Endothelial cell of umbilical vein (primary cell): ENCODE data around the gene FAM83F. TPM values are rescaled to one million over a fixed set of nuclear protein-coding genes. Genes with fewer than 3 reads are reported as not detected.

Experiments used
- BruUV-seq: library from RNA; stranded (reverse); fragments of 400-500 nt; replicated peaks from 2 replicates; lab custom pipeline; 2021; lab: Mats Ljungman, UMichigan
- CTCF ChIA-PET: fragments of 300-600, 350-600 bp; sonication (Branson Sonifier 250); formaldehyde crosslinking; loops from one replicate; lab custom pipeline; 2021; ENCODE audit warnings: antibody characterized with exemption, inconsistent platforms; lab: Charles Lee
- POLR2A ChIA-PET: fragments of 300-600, 350-600 bp; sonication (Branson Sonifier 250); formaldehyde crosslinking; loops from one replicate; lab custom pipeline; 2021; ENCODE audit warnings: antibody characterized with exemption, inconsistent platforms; lab: Charles Lee
- DNase-seq: peaks from one replicate; pipeline ENCODE4 v3.0.0-alpha.2; 2011; ENCODE audit warnings: low read depth, low spot score
- FAIRE-seq: peaks from 2 replicates; lab custom pipeline; 2011; peaks lifted over from hg19 to GRCh38; lab: Jason Lieb, UNC
- H2AFZ ChIP-seq: 2 replicates; pipeline ENCODE4 v1.6.0; 2012; ENCODE audit warnings: low read depth, low read length, control low read depth, inconsistent platforms
- H3K27ac ChIP-seq: 2 replicates; pipeline ENCODE4 v1.5.1; 2011; ENCODE audit warnings: low read depth, mild to moderate bottlenecking, control low read depth, low read length, moderate library complexity; ENCODE audit not compliant: insufficient read depth
- H3K27me3 ChIP-seq, 2 experiments: 2 replicates each; pipeline versions ENCODE4 v1.6.0 to v1.6.1; 2011; ENCODE audit warnings: low read length in 2 of 2, mixed read lengths in 1 of 2; ENCODE audit not compliant: control insufficient read depth in 2 of 2, insufficient read depth in 2 of 2
- H3K36me3 ChIP-seq, 2 experiments: 2 replicates in 1 of 2; 3 replicates in 1 of 2; pipeline ENCODE4 v1.5.1; 2011; ENCODE audit warnings: low read length in 2 of 2, mild to moderate bottlenecking in 1 of 2, moderate library complexity in 1 of 2; ENCODE audit not compliant: control insufficient read depth in 2 of 2, insufficient read depth in 2 of 2; ENCODE audit errors: extremely low read depth in 1 of 2
- H3K4me1 ChIP-seq: 3 replicates; pipeline ENCODE4 v1.5.1; 2011; ENCODE audit warnings: mild to moderate bottlenecking, low read length; ENCODE audit not compliant: control insufficient read depth, insufficient read depth; ENCODE audit errors: extremely low read depth
- H3K4me2 ChIP-seq: 2 replicates; pipeline ENCODE4 v1.6.1; 2011; ENCODE audit warnings: low read length, control low read depth, mixed read lengths; ENCODE audit not compliant: insufficient read depth
- H3K4me3 ChIP-seq, 3 experiments: fragments of 200-600 bp in 1 of 3; sonication (generic), shearing (Covaris generic) in 1 of 3; replicated peaks in 1 of 3; 2 replicates each; pipeline ENCODE4 v1.5.1; 2011 to 2016; ENCODE audit warnings: control low read depth in 3 of 3, low read length in 3 of 3, mild to moderate bottlenecking in 2 of 3, inconsistent platforms in 1 of 3, low read depth in 1 of 3, moderate library complexity in 1 of 3; ENCODE audit not compliant: insufficient read depth in 1 of 3
- H3K79me2 ChIP-seq: 2 replicates; pipeline ENCODE4 v1.6.0; 2012; ENCODE audit warnings: low read length, inconsistent platforms; ENCODE audit not compliant: control insufficient read depth, insufficient read depth
- H3K9ac ChIP-seq: replicated peaks from 2 replicates; pipeline ENCODE3; 2011; ENCODE audit warnings: low read length, control low read depth; ENCODE audit not compliant: insufficient read depth; ENCODE audit errors: extremely low read depth
- H3K9me1 ChIP-seq: replicated peaks from 3 replicates; pipeline ENCODE4 v1.6.0; 2011; ENCODE audit warnings: mild to moderate bottlenecking, low read length; ENCODE audit not compliant: control insufficient read depth, insufficient read depth; ENCODE audit errors: extremely low read depth
- H3K9me3 ChIP-seq: replicated peaks from 2 replicates; pipeline ENCODE4 v1.5.1; 2012; ENCODE audit warnings: low read length, inconsistent platforms; ENCODE audit not compliant: control insufficient read depth, insufficient read depth
- H4K20me1 ChIP-seq: replicated peaks from 2 replicates; pipeline ENCODE3; 2011; ENCODE audit warnings: mild to moderate bottlenecking, low read length; ENCODE audit not compliant: control insufficient read depth, insufficient read depth; ENCODE audit errors: extremely low read depth
- EZH2 ChIP-seq: IDR thresholded peaks from 2 replicates; pipeline ENCODE4 v1.6.1; 2012; ENCODE audit warnings: borderline replicate concordance, low read depth, mild to moderate bottlenecking, moderate library complexity, low read length, inconsistent platforms; ENCODE audit not compliant: severe bottlenecking
- FOS ChIP-seq: IDR thresholded peaks from 2 replicates; pipeline ENCODE4 v1.6.1; 2011; ENCODE audit warnings: mild to moderate bottlenecking, low read length, moderate library complexity, borderline replicate concordance; ENCODE audit not compliant: insufficient read depth
- JUN ChIP-seq: IDR thresholded peaks from 2 replicates; pipeline ENCODE4 v1.6.1; 2011; ENCODE audit warnings: borderline replicate concordance, low read depth; ENCODE audit not compliant: insufficient read length, insufficient read depth
- MYC ChIP-seq: IDR thresholded peaks from one replicate; pipeline ENCODE4 v1.6.1; 2011; ENCODE audit warnings: mild to moderate bottlenecking, low read depth, low read length
- dilution Hi-C: fragments of 300-500 bp; cut with MboI; formaldehyde crosslinking; loops from one replicate; pipeline ENCODE4 v1.15.0; 2019; ENCODE audit warnings: low sequenced_read_pairs; ENCODE audit not compliant: extremely low pct_ligation_motif_present
- intact Hi-C: fragments of 100-400 bp; cut with micrococcal nuclease; formaldehyde crosslinking; loops from one replicate; pipeline ENCODE4 v1.10.0; 2022
- polyA plus RNA-seq, 4 experiments: library from polyadenylated mRNA; depleted of rRNA in 3 of 4; stranded (reverse) in 3 of 4; unstranded in 1 of 4; fragments of >200 nt; gene quantifications; 2 replicates each; pipeline versions ENCODE4 v1.2.1 to v1.2.3, GENCODE V29; 2011 to 2012; ENCODE audit warnings: missing spikeins in 1 of 4
- total RNA-seq: library from RNA; stranded (reverse); gene quantifications from 2 replicates; pipeline ENCODE4 v1.2.3, GENCODE V29; 2021
- TF ChIP-seq, protein P1 (sequence below): IDR thresholded peaks from 2 replicates; pipeline ENCODE4 v1.6.1; 2011; ENCODE audit not compliant: insufficient read depth, insufficient read length
- TF ChIP-seq, protein P2 (sequence below), 2 donors: IDR thresholded peaks; 1 replicate in 1 of 2; 2 replicates in 1 of 2; pipeline ENCODE4 v1.5.1; 2011; ENCODE audit warnings: low read length in 2 of 2, mild to moderate bottlenecking in 2 of 2, moderate library complexity in 2 of 2, control low read depth in 1 of 2, inconsistent platforms in 1 of 2, low read depth in 1 of 2; ENCODE audit not compliant: insufficient read depth in 1 of 2; ENCODE audit errors: extremely low read depth in 1 of 2

Gene FAM83F
- total and polyA plus RNA-seq, 2 donors (not counting 3 experiments of a cell fraction or from before 2014, with no cell fraction given), result not detected

DNA sequence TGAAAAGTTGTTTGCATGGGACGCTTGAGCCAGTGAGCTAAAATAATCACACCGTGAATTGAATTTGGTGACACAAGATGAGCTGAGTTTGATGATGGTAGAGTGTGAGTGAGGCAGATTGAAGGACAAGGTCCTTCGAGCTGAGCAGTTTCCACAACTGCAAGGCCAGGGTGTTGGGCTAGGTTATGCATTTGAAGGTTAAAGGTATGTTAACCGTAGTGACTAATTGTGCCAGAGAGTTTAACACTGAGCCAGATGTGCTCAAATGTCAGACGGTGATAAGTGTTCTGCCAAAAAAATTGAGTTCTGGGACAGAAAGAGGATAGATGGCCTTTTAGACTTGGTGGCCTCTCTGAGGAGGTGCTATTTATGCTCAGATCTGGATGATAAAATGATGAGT is 89.5 kb downstream of the FAM83F start:
- Histone ChIP-seq H3K27me3 (peaks cover 17 to 29% of the 10 kb centered on the region in 2 experiments), H3K9me1 (no peaks in the 10 kb centered on the region), H3K36me3 (no peaks in the 10 kb centered on the region), H3K79me2 (no peaks in the 10 kb centered on the region), H3K9me3 (no peaks in the 10 kb centered on the region), H3K4me1 (no peaks in the 10 kb centered on the region), H3K4me2 (no peak overlapping the region), H3K4me3 (no peak overlapping the region), H4K20me1 (peaks cover 6% of the 10 kb centered on the region), H2AFZ (no peak overlapping the region), H3K27ac (no peak overlapping the region), H3K9ac (no peak overlapping the region)
- intact Hi-C loops, result no loop called here
- FAIRE-seq, result no peak
- no TSS peak for BruUV-seq
- CTCF ChIA-PET, result no interaction called here
- dilution Hi-C loops, result no loop called here
- POLR2A ChIA-PET, result no interaction called here
- TF ChIP-seq JUN, result no peak
- TF ChIP-seq EZH2, result no peak
- TF ChIP-seq, protein P1, sequence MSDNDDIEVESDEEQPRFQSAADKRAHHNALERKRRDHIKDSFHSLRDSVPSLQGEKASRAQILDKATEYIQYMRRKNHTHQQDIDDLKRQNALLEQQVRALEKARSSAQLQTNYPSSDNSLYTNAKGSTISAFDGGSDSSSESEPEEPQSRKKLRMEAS, result no peak
- TF ChIP-seq FOS, result no peak
- no peak for TF ChIP-seq MYC
- TF ChIP-seq, protein P2, sequence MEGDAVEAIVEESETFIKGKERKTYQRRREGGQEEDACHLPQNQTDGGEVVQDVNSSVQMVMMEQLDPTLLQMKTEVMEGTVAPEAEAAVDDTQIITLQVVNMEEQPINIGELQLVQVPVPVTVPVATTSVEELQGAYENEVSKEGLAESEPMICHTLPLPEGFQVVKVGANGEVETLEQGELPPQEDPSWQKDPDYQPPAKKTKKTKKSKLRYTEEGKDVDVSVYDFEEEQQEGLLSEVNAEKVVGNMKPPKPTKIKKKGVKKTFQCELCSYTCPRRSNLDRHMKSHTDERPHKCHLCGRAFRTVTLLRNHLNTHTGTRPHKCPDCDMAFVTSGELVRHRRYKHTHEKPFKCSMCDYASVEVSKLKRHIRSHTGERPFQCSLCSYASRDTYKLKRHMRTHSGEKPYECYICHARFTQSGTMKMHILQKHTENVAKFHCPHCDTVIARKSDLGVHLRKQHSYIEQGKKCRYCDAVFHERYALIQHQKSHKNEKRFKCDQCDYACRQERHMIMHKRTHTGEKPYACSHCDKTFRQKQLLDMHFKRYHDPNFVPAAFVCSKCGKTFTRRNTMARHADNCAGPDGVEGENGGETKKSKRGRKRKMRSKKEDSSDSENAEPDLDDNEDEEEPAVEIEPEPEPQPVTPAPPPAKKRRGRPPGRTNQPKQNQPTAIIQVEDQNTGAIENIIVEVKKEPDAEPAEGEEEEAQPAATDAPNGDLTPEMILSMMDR (IDR thresholded peaks at IDR 0.05; ENCODE audit: extremely low read depth in 1 of 2, insufficient read depth in 1 of 2, low read depth in 1 of 2, low read length in 2 of 2), result no peak
- no peak for DNase-seq
